Keratinocyte (primary cell): ENCODE data around the gene APBB2. TPM values are rescaled to one million over a fixed set of nuclear protein-coding genes. Genes with fewer than 3 reads are reported as not detected.
A peak's percentile ranks its signal among the peaks of the same experiment; 100 is the strongest.

ENCODE experiments used
- DNase-seq: peaks from one replicate; pipeline ENCODE4 v3.0.0-alpha.2; 2011; ENCODE audit warnings: low read depth, missing footprints, low spot score
- FAIRE-seq: peaks from 2 replicates; lab custom pipeline; 2011; peaks lifted over from hg19 to GRCh38; lab: Jason Lieb, UNC
- H2AFZ ChIP-seq: 2 replicates; pipeline ENCODE4 v1.6.0; 2012; ENCODE audit warnings: low read length, control low read depth, inconsistent platforms; ENCODE audit not compliant: control insufficient read depth
- H3K27ac ChIP-seq: 2 replicates; pipeline ENCODE4 v1.5.1; 2011; ENCODE audit warnings: low read length; ENCODE audit not compliant: control insufficient read depth, insufficient read depth
- H3K27me3 ChIP-seq: 3 replicates; pipeline ENCODE4 v1.6.0; 2011; ENCODE audit warnings: low read length; ENCODE audit not compliant: control insufficient read depth, insufficient read depth; ENCODE audit errors: extremely low read depth
- H3K36me3 ChIP-seq, 2 experiments: 2 replicates in 1 of 2; 3 replicates in 1 of 2; pipeline ENCODE4 v1.5.1; 2011; ENCODE audit warnings: low read length in 2 of 2, mild to moderate bottlenecking in 1 of 2; ENCODE audit not compliant: control insufficient read depth in 2 of 2, insufficient read depth in 2 of 2; ENCODE audit errors: extremely low read depth in 1 of 2
- H3K4me1 ChIP-seq: 3 replicates; pipeline ENCODE4 v1.5.1; 2011; ENCODE audit warnings: low read length; ENCODE audit not compliant: control insufficient read depth, insufficient read depth; ENCODE audit errors: extremely low read depth
- H3K4me2 ChIP-seq: 3 replicates; pipeline ENCODE4 v1.6.0; 2011; ENCODE audit warnings: low read depth, low read length; ENCODE audit not compliant: control insufficient read depth, insufficient read depth; ENCODE audit errors: extremely low read depth
- H3K4me3 ChIP-seq, 3 experiments: fragments of 200-600 bp in 1 of 3; sonication (generic) in 1 of 3; 2 replicates in 2 of 3; 3 replicates in 1 of 3; pipeline ENCODE4 v1.5.1; 2011 to 2016; ENCODE audit warnings: low read length in 3 of 3, mild to moderate bottlenecking in 3 of 3, control low read depth in 2 of 3, inconsistent platforms in 1 of 3, low read depth in 1 of 3, mixed read lengths in 1 of 3, mixed run types in 1 of 3, moderate library complexity in 1 of 3; ENCODE audit not compliant: control insufficient read depth in 2 of 3, insufficient read depth in 2 of 3; ENCODE audit errors: extremely low read depth in 1 of 3
- H3K79me2 ChIP-seq: 2 replicates; pipeline ENCODE4 v1.6.0; 2012; ENCODE audit warnings: low read length; ENCODE audit not compliant: control insufficient read depth, insufficient read depth
- H3K9ac ChIP-seq: 3 replicates; pipeline ENCODE4 v1.6.0; 2011; ENCODE audit warnings: low read length; ENCODE audit not compliant: control insufficient read depth, insufficient read depth; ENCODE audit errors: extremely low read depth
- H3K9me1 ChIP-seq: 3 replicates; pipeline ENCODE4 v1.6.0; 2011; ENCODE audit warnings: low read length; ENCODE audit not compliant: control insufficient read depth, insufficient read depth; ENCODE audit errors: extremely low read depth
- H3K9me3 ChIP-seq: 2 replicates; pipeline ENCODE4 v1.5.1; 2012; ENCODE audit warnings: low read depth, low read length; ENCODE audit not compliant: control insufficient read depth
- H4K20me1 ChIP-seq: 3 replicates; pipeline ENCODE4 v1.6.0; 2011; ENCODE audit warnings: low read length; ENCODE audit not compliant: control insufficient read depth, insufficient read depth; ENCODE audit errors: extremely low read depth
- EZH2 ChIP-seq: IDR thresholded peaks from one replicate; pipeline ENCODE4 v1.6.1; 2012; ENCODE audit warnings: inconsistent platforms, mild to moderate bottlenecking, low read length, moderate library complexity
- dilution Hi-C: fragments of 300-500 bp; cut with MboI; formaldehyde crosslinking; loops from one replicate; pipeline ENCODE4 v1.7.0; 2020; ENCODE audit warnings: low sequenced_read_pairs; ENCODE audit not compliant: extremely low pct_ligation_motif_present
- polyA plus RNA-seq, 5 experiments: library from polyadenylated mRNA; depleted of rRNA in 3 of 5; stranded (reverse) in 3 of 5; stranded (forward) in 1 of 5; unstranded in 1 of 5; fragments of >200 nt; gene quantifications; 1 replicate in 1 of 5; 2 replicates in 3 of 5; 3 replicates in 1 of 5; pipeline versions ENCODE4 v1.2.1 to v1.2.3, GENCODE V29; 2011 to 2012; ENCODE audit warnings: missing spikeins in 2 of 5, low read depth in 1 of 5, low replicate concordance in 1 of 5
- TF ChIP-seq, protein P1 (sequence below), 3 experiments: IDR thresholded peaks in 1 of 3; conservative IDR thresholded peaks in 1 of 3; optimal IDR thresholded peaks in 1 of 3; 2 replicates in 2 of 3; 3 replicates in 1 of 3; pipeline versions ENCODE3 to v1.5.1; 2011; ENCODE audit warnings: low read length in 3 of 3, mild to moderate bottlenecking in 3 of 3, moderate library complexity in 2 of 3, control low read depth in 1 of 3, inconsistent platforms in 1 of 3; ENCODE audit not compliant: insufficient read depth in 2 of 3; ENCODE audit errors: extremely low read depth in 1 of 3

The APBB2 gene
- polyA plus RNA-seq, 1 donor (not counting 4 experiments of a cell fraction or from before 2014, with no cell fraction given), result 57.3 TPM

- dilution Hi-C loops, result no loop called here
- Histone ChIP-seq H3K4me2 (no peak overlapping the region), H3K9ac (no peak overlapping the region), H3K36me3 (peaks cover 0 to 3% of the 10 kb centered on the region in 2 experiments), H2AFZ (no peak overlapping the region), H4K20me1 (no peaks in the 10 kb centered on the region), H3K9me3 (no peaks in the 10 kb centered on the region), H3K4me1 (peaks cover 61% of the 10 kb centered on the region), H3K9me1 (no peaks in the 10 kb centered on the region), H3K27ac (peak overlapping the region; percentile 71), H3K4me3 (no peak overlapping the region), H3K27me3 (no peaks in the 10 kb centered on the region), H3K79me2 (peaks cover 39% of the 10 kb centered on the region)
- FAIRE-seq, result peak; percentile 75
- no peak for DNase-seq
- TF ChIP-seq EZH2, result no peak
- TF ChIP-seq, protein P1, sequence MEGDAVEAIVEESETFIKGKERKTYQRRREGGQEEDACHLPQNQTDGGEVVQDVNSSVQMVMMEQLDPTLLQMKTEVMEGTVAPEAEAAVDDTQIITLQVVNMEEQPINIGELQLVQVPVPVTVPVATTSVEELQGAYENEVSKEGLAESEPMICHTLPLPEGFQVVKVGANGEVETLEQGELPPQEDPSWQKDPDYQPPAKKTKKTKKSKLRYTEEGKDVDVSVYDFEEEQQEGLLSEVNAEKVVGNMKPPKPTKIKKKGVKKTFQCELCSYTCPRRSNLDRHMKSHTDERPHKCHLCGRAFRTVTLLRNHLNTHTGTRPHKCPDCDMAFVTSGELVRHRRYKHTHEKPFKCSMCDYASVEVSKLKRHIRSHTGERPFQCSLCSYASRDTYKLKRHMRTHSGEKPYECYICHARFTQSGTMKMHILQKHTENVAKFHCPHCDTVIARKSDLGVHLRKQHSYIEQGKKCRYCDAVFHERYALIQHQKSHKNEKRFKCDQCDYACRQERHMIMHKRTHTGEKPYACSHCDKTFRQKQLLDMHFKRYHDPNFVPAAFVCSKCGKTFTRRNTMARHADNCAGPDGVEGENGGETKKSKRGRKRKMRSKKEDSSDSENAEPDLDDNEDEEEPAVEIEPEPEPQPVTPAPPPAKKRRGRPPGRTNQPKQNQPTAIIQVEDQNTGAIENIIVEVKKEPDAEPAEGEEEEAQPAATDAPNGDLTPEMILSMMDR (optimal IDR thresholded peaks at IDR 0.05 in 1 of 3, IDR thresholded peaks at IDR 0.05 in 1 of 3, conservative IDR thresholded peaks at IDR 0.05 in 1 of 3; ENCODE audit: extremely low read depth in 1 of 3, insufficient read depth in 2 of 3, low read length in 3 of 3), result no peak
These were observed 57.8 kb downstream of the APBB2 start for GRCh38 chr4:41156574-41156973.

GRCh38 chr4:41155194-41155830, 59.0 kb downstream of the APBB2 start:
- no peak for DNase-seq
- no peak for TF ChIP-seq EZH2
- TF ChIP-seq, protein P1 (optimal IDR thresholded peaks at IDR 0.05 in 1 of 3, IDR thresholded peaks at IDR 0.05 in 1 of 3, conservative IDR thresholded peaks at IDR 0.05 in 1 of 3; ENCODE audit: extremely low read depth in 1 of 3, insufficient read depth in 2 of 3, low read length in 3 of 3), result no peak
- Histone ChIP-seq H4K20me1 (no peaks in the 10 kb centered on the region), H3K9ac (peak overlapping the region; percentile 11), H3K36me3 (peaks cover 0 to 3% of the 10 kb centered on the region in 2 experiments), H3K9me3 (no peaks in the 10 kb centered on the region), H3K27ac (peak overlapping the region; percentile 5), H2AFZ (no peak overlapping the region), H3K4me3 (no peak overlapping the region), H3K79me2 (peaks cover 47% of the 10 kb centered on the region), H3K27me3 (no peaks in the 10 kb centered on the region), H3K4me1 (peaks cover 48% of the 10 kb centered on the region), H3K4me2 (peak overlapping the region; percentile 18), H3K9me1 (no peaks in the 10 kb centered on the region)
- dilution Hi-C loops, result no loop called here
- FAIRE-seq, result peak; percentile 73
